ENCODE measurements around the gene PID1. TPM values are rescaled to one million over a fixed set of nuclear protein-coding genes. Genes with fewer than 3 reads are reported as not detected.

The PID1 gene, protein sequence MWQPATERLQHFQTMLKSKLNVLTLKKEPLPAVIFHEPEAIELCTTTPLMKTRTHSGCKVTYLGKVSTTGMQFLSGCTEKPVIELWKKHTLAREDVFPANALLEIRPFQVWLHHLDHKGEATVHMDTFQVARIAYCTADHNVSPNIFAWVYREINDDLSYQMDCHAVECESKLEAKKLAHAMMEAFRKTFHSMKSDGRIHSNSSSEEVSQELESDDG
- 2.8 to 3.6 TPM (median 3.0 TPM) in 5 replicates for total RNA-seq (2022; extraction: Qiagen RNA extraction; ENCODE audit: low read depth)

DNA sequence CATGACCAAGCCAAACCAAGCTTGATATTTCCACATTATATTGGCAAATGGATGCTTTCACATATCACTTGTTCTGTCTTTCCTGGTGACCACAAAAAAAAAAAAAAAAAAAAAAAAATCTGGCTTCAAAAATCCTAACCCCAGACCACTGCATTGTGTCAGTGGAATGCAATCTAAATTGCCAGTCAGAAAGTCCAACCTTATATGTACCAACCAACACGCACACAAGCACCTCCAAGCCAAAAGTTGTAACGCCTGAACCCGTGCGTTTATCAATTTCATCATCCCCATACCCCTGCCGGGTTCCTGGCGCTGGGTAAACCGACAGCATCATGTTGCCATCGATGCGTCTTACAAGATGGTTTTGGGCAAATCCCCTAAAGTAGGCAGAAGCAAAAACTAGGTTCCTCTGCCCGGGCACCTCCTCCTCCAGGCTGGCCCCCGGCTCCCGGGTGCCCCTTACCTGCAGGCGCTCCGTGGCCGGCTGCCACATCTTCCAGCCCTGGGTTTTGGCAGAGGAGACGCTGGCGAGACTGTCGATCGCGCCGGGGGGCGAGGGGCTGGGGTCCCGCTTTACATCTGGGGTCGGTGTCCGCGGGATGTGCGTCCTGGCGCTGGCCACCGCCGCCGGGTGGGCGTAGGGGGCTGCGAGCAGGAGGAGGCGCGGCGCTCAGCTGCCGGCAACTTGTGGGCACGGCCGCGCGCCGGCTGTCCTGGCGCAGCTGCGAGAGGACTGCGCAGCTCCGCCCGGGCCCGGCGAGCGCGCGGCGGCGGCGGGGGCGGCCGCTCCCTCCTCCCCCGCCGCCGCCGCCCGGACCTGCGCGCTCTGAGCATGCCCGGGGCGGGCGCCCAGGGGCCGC is at the start of gene PID1:
Gene PID1, minus strand, starts transcription at position 737 of the 860 bp plus-strand sequence. Its CDS starts 244 bp downstream, at position 493.

